HG02571 (cell line): ENCODE measurements around the gene DOCK3.
"Not testable (repeated sequence)": the region's sequence is repeated elsewhere in the genome, so short reads cannot be mapped to it uniquely, and the experiment has no call there.

Experiments
- ATAC-seq: cut with Tn5 transposase; IDR thresholded peaks from one replicate; pipeline ENCODE4 v1.9.1; 2021; ENCODE audit warnings: mild to moderate bottlenecking, moderate library complexity; ENCODE audit not compliant: unreplicated experiment

The DOCK3 gene

GRCh38 chr3:50876947-50877346, 202.2 kb downstream of the DOCK3 start:
- no peak for ATAC-seq

GRCh38 chr3:50882733-50883132, 208.0 kb downstream of the DOCK3 start:
- ATAC-seq, result not testable (repeated sequence)

GRCh38 chr3:50883755-50884154, 209.0 kb downstream of the DOCK3 start:
- ATAC-seq, result no peak

GRCh38 chr3:50885070-50885850, 210.5 kb downstream of the DOCK3 start:
- no peak for ATAC-seq

GRCh38 chr3:50890688-50891344, 216.1 kb downstream of the DOCK3 start:
- no peak for ATAC-seq

- ATAC-seq, result not testable (repeated sequence)
These were observed 226.4 kb downstream of the DOCK3 start for GRCh38 chr3:50901097-50901496.

GRCh38 chr3:50912746-50913145, 238.0 kb downstream of the DOCK3 start:
- no peak for ATAC-seq

GRCh38 chr3:50913260-50913659, 238.5 kb downstream of the DOCK3 start:
- no peak for ATAC-seq

- ATAC-seq, result not testable (repeated sequence)
These were observed 247.3 kb downstream of the DOCK3 start for GRCh38 chr3:50922071-50922470.

- ATAC-seq, result no peak
These were observed 249.2 kb downstream of the DOCK3 start for GRCh38 chr3:50923955-50924354.

- ATAC-seq, result no peak
These were observed 249.9 kb downstream of the DOCK3 start for GRCh38 chr3:50924638-50925037.

- ATAC-seq, result no peak
These were observed 252.1 kb downstream of the DOCK3 start for GRCh38 chr3:50926868-50927267.

GRCh38 chr3:50930371-50931208, 255.9 kb downstream of the DOCK3 start:
- no peak for ATAC-seq

GRCh38 chr3:50932918-50933317, 258.2 kb downstream of the DOCK3 start:
- ATAC-seq, result not testable (repeated sequence)

GRCh38 chr3:50936389-50936788, 261.7 kb downstream of the DOCK3 start:
- ATAC-seq, result no peak

GRCh38 chr3:50947419-50947818, 272.7 kb downstream of the DOCK3 start:
- ATAC-seq, result no peak

- no peak for ATAC-seq
These were observed 275.9 kb downstream of the DOCK3 start for GRCh38 chr3:50950591-50950990.

- ATAC-seq, result no peak
These were observed 279.2 kb downstream of the DOCK3 start for GRCh38 chr3:50953825-50954414.

GRCh38 chr3:50961386-50961785, 286.7 kb downstream of the DOCK3 start:
- no peak for ATAC-seq

GRCh38 chr3:50971487-50971924, 296.8 kb downstream of the DOCK3 start:
- peak; percentile 61 for ATAC-seq

- no peak for ATAC-seq
These were observed 297.3 kb downstream of the DOCK3 start for GRCh38 chr3:50972029-50972428.
